ENCODE data around the gene SYS1. TPM values are rescaled to one million over a fixed set of nuclear protein-coding genes. Genes with fewer than 3 reads are reported as not detected.

Gene SYS1
- total RNA-seq, 1 experiment from 2014 or later = 20.5 TPM

DNA sequence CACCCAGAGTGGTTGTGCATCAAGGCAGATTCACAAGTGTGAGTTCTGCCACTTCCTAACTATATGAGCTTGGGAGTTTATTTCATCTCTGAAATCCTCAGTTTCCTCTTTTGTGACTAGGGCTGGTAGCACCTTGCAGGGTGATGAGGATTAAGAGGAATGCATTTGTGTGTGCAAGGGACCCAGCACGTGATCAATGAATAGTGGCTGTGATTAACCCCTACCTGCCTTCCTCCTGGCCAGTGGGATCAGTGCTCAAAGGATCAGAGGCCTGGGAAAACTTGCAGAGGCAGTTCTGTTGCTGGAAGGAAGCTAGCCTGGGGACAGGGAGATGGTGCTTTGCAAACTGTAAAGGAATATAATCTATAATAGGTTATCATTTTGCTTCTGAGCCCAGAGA, 22.0 kb upstream of the SYS1 start (continued):
- TF ChIP-seq REST (IDR thresholded peaks at IDR 0.05; ENCODE audit: low read depth) (no peak), EGR1 (IDR thresholded peaks at IDR 0.05; ENCODE audit: low read depth) (no peak), SP1 (IDR thresholded peaks at IDR 0.05; ENCODE audit: low read depth) (no peak)
- TF ChIP-seq, protein P1, sequence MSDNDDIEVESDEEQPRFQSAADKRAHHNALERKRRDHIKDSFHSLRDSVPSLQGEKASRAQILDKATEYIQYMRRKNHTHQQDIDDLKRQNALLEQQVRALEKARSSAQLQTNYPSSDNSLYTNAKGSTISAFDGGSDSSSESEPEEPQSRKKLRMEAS (IDR thresholded peaks at IDR 0.05) = no peak

GRCh38 chr20:45341579-45341938, 21.4 kb upstream of the SYS1 start:
- Histone ChIP-seq H3K36me3 (ENCODE audit: control insufficient read depth in 1 of 2, insufficient read depth in 2 of 2, low read length in 2 of 2) (peaks cover 0 to 13% of the 10 kb centered on the region in 2 experiments; a peak in 1 of 4 replicates), H3K4me3 (replicated peaks in 1 of 2; ENCODE audit: low read depth in 1 of 2, low read length in 2 of 2) (peak overlapping the region; percentile 4 to 82; a peak in 1 of 4 replicates), H3K27ac (ENCODE audit: low read depth, low read length) (peak overlapping the region; percentile 82), H4K20me1 (ENCODE audit: insufficient read depth) (no peaks in the 10 kb centered on the region), H3K9ac (ENCODE audit: low read length) (peak overlapping the region; percentile 80), H2AFZ (ENCODE audit: low read depth, low read length, poor library complexity, severe bottlenecking) (no peak overlapping the region), H3K27me3 (ENCODE audit: insufficient read depth, low read length) (no peaks in the 10 kb centered on the region), H3K9me2 (ENCODE audit: insufficient read depth) (no peaks in the 10 kb centered on the region), H3K79me2 (ENCODE audit: insufficient read depth, low read length) (peaks cover 100% of the 10 kb centered on the region), H3K9me3 (ENCODE audit: control insufficient read depth in 1 of 2, insufficient read depth in 1 of 2, low read depth in 1 of 2, low read length in 2 of 2) (no peaks in the 10 kb centered on the region), H3K4me2 (ENCODE audit: low read length) (peak overlapping the region; percentile 91), H3K4me1 (ENCODE audit: control insufficient read depth in 1 of 2, insufficient read depth in 2 of 2, low read length in 2 of 2) (peaks cover 97 to 100% of the 10 kb centered on the region in 2 experiments)
- intact Hi-C loops (cut with micrococcal nuclease) = no loop called here
- no TSS peak for BruUV-seq (replicated peaks)
- no peak for ATAC-seq
- RAD21 ChIA-PET (ENCODE audit: low non-redundant PET in 1 of 2, low total read pairs in 2 of 2, uncharacterized antibody in 2 of 2, unreplicated experiment in 2 of 2) = no interaction called here
- DNase-seq (ENCODE audit: low read depth, low spot score) = no peak
- POLR2A ChIA-PET = interaction anchor here (0.6 to 2.1 kb wide), 5 partner anchors 9 to 21 kb away, joined by 4 to 7 read pairs (median 4); partner anchors contain the start of gene SYS1
- CTCF ChIA-PET = interaction anchor here (1.0 kb wide), 1 partner anchor 32 kb away, joined by 3 read pairs; no protein-coding TSS in a partner anchor
- TF ChIP-seq CBX3 (IDR thresholded peaks at IDR 0.05; ENCODE audit: low read depth) = no peak
- no peak for TF ChIP-seq ATF3 (IDR thresholded peaks at IDR 0.05)
- no peak for TF ChIP-seq CEBPB (IDR thresholded peaks at IDR 0.05; ENCODE audit: low read depth)
- no peak for TF ChIP-seq CTCF (IDR thresholded peaks at IDR 0.05 in 2 of 3, conservative IDR thresholded peaks at IDR 0.05 in 1 of 3; ENCODE audit: borderline replicate concordance in 1 of 3, insufficient read depth in 1 of 3, low read depth in 2 of 3, low read length in 2 of 3)
- TF ChIP-seq YY1 (IDR thresholded peaks at IDR 0.05; ENCODE audit: extremely low read depth, insufficient replicate concordance, low read depth, low read length) = no peak
- no peak for TF ChIP-seq SIN3A (IDR thresholded peaks at IDR 0.05; ENCODE audit: low read depth)
- TF ChIP-seq JUND (IDR thresholded peaks at IDR 0.05) = no peak
- TF ChIP-seq, protein P1 (IDR thresholded peaks at IDR 0.05) = no peak
- no peak for TF ChIP-seq SP1 (IDR thresholded peaks at IDR 0.05; ENCODE audit: low read depth)
- no peak for TF ChIP-seq EZH2 (IDR thresholded peaks at IDR 0.05)
- no peak for TF ChIP-seq RAD21 (IDR thresholded peaks at IDR 0.05; ENCODE audit: low read depth)
- no peak for TF ChIP-seq TCF7L2 (IDR thresholded peaks at IDR 0.05; ENCODE audit: borderline replicate concordance, extremely low read depth, insufficient read depth, insufficient read length)
- no peak for TF ChIP-seq ZNF274 (IDR thresholded peaks at IDR 0.05; ENCODE audit: low read depth, low read length)
